Peyer's patch (tissue), 4 donors: ENCODE results near the gene UNCX.
"Not testable (repeated sequence)": the region's sequence is repeated elsewhere in the genome, so short reads cannot be mapped to it uniquely, and the experiment has no call there.

Source experiments
- CTCF ChIP-seq, 6 experiments: fragments of 450-650 bp in 4 of 6; fragments of 200-600 bp in 2 of 6; sonication (generic) in 1 of 6; IDR thresholded peaks; one replicate each; pipeline ENCODE4 v1.5.1; 2017 to 2019; ENCODE audit warnings: antibody characterized with exemption in 6 of 6, mild to moderate bottlenecking in 3 of 6, moderate library complexity in 1 of 6
- POLR2A ChIP-seq, 2 donors: fragments of 450-650 bp; IDR thresholded peaks; one replicate each; pipeline ENCODE4 v1.5.1; 2017; ENCODE audit warnings: antibody characterized with exemption in 2 of 2, mild to moderate bottlenecking in 2 of 2, moderate library complexity in 2 of 2

- TF ChIP-seq POLR2A, CTCF (IDR thresholded peaks at IDR 0.05): not testable (repeated sequence)
These were observed 26.9 kb upstream of the UNCX start for GRCh38 chr7:1205742-1206141.
